Skin of body (tissue), 2 donors: ENCODE results near the gene ENTPD6. TPM values are rescaled to one million over a fixed set of nuclear protein-coding genes. Genes with fewer than 3 reads are reported as not detected.
"Not testable (repeated sequence)": the region's sequence is repeated elsewhere in the genome, so short reads cannot be mapped to it uniquely, and the experiment has no call there.

Experiments used
- DNase-seq: peaks from one replicate; lab custom pipeline; 2025; lab: John Stamatoyannopoulos, UW
- total RNA-seq: library from RNA; depleted of rRNA; stranded (reverse); fragments of >200 nt; gene quantifications from one replicate; pipeline ENCODE4 v1.2.3, GENCODE V29; 2014

Gene ENTPD6
- total RNA-seq, 1 donor from 2014 or later = 20.3 TPM

DNA sequence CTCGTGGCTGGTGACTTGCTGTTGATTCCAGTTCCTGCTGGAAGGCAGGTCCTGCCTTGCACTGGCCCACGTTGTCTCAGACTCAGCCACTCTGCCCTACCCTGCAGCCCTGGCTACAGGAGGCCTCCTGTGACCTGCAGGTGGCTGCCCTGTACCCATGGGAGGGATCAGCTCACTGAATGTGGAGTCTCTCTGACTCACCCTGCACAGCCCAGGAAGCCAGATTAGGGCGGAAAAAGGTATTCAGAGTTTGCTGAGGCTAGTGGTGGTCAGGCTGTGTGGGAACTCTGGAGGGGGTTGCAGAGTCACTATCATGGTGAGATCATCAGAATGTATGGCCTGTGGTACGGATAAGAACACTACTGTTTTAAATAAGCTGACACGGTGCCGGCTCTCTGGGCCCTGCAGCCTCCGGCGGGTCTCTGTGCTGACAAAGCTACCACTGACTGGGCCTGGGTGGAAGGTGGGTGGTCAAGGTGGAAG, 27.7 kb downstream of the ENTPD6 start:
- no peak for DNase-seq

DNA sequence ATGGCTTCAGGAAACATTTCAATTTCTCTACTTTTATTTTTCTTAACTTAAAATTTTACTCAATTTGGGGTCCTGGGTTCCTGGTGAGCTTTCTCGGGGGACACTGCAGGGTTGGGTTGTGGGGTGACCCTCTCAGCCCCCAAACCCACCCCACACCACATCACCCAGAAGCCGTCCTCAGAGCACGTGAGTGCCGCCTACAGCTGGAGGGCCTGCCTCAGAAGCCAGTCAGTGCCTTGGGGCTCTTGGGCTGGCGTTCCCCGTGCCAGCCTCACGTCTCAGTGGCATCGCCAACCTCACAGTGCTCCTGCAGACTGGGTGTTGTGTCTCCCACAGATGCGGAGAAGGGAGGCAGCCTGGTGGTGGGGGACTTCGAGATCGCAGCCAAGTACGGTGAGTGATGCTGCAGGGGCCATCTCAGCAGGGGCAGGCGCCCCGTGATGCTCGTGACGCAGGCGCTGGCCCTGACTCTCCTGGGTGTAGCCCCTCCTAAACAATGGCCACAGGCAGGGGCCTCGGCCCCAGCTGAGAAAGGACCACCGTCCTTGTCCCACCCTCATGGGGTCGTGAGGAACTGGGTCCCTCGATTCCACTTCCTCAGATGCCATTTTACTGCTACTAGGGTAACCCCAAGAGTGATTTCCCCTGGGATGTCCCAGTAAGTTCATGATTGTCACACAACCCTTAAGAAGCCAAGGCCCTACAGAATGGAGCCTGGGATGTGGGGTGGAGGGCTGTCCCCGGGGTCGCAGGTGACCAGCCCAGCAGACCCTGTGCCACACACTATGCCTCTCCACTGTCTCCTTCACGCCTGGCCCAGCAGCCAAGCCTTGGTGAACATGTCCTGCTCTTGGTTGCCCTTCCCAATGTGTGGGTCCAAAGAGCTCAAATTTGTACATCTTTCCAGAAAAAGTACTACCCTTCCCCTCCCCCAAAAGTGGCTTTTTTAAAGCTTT, 28.5 kb downstream of the ENTPD6 start:
- no peak for DNase-seq

DNA sequence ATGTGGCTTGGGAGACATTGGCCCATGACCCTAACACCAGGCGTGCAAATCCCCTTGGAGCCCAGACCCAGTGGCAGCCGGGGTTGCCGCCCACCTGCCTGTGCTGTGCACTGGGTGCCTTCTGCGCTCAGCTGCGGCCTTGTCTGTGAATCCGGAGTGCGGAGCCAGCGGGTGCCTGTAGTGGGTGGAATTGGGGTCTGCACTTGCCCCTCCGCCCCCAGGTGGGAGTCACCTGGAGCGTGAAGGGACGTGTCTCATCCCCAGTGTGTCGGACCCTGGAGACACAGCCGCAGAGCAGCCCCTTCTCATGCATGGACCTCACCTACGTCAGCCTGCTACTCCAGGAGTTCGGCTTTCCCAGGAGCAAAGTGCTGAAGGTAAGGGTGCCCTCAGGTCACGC, 29.4 kb downstream of the ENTPD6 start:
- DNase-seq = no peak

DNA sequence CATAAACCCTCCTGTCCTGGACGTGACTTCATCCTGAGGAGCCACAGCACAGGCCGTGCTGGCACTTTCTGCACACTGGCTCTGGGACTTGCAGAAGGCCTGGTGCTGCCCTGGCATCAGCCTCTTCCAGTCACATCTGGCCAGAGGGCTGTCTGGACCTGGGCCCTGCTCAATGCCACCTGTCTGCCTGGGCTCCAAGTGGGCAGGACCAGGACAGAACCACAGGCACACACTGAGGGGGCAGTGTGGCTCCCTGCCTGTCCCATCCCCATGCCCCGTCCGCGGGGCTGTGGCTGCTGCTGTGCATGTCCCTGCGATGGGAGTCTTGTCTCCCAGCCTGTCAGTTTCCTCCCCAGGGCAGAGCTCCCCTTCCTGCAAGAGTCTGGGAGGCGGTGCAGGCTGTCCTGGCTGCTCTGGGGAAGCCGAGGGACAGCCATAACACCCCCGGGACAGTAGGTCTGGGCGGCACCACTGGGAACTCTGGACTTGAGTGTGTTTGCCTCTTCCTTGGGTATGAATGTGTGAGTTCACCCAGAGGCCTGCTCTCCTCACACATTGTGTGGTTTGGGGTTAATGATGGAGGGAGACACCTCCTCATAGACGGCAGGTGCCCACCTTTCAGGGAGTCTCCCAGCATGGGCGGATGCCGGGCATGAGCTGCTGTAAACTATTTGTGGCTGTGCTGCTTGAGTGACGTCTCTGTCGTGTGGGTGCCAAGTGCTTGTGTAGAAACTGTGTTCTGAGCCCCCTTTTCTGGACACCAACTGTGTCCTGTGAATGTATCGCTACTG, 30.3 kb downstream of the ENTPD6 start:
- DNase-seq = no peak

DNA sequence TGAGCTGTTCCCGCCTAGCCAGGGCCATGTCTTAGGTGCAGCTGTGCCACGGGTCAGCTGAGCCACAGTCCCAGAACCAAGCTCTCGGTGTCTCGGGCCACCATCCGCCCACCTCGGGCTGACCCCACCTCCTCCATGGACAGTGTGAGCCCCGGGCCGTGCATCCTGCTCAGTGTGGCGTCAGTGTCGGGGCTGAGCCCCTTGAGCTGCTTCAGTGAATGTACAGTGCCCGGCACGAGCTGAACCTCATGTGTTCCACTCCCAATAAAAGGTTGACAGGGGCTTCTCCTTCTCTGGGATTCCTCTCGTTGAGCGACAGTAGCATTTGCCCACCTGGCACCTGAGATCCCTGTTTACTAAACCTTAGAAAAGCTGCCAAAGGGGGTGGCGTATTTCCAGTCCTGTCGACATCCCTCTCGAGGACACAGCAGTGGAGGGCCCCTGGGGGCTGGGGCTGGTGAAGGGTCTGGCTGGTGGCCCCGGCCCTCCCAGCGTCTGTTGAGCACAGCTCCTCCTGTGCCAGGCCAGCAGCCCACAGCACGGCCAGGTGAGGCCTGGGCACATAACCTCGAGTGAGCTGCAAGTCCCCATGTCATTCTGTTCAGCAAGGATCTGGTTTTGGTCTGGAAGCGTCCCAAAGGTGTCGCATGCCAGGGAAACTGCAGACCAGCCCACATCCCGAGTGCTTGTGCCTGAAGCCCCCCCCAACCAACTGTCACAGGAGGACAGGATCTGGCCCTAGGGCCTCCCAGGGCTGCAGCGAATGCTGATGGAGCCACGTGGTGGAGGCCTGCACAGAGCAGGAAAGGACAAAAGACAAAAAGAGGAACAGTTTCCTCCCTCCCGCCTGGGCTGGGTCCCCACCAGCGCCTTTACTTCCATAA, 31.2 kb downstream of the ENTPD6 start:
- DNase-seq = no peak

DNA sequence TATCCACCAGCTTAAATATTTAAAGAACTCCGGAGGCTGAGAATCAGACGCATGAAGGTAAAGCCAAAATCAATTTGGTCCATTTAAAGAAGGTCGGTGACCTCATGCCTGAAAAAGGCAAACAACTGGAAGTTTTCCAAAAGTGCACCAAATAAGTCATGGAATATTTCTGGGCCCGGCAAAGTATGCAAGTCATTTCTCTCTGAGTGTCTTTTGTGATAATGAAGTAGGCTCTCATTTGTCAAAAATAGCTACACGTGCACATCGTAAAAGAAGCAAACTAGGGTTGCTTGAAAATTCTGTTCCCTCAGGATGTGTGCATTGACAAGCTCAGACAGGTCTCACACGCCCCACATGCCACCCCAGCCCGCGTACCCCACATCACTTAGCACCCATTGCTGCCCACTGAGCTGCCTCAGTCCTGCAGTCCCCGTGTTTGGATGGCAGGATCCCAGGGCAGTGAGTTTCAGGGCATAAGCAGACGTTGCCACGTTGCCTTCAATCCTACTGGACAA, 31.9 kb downstream of the ENTPD6 start:
- DNase-seq = no peak

DNA sequence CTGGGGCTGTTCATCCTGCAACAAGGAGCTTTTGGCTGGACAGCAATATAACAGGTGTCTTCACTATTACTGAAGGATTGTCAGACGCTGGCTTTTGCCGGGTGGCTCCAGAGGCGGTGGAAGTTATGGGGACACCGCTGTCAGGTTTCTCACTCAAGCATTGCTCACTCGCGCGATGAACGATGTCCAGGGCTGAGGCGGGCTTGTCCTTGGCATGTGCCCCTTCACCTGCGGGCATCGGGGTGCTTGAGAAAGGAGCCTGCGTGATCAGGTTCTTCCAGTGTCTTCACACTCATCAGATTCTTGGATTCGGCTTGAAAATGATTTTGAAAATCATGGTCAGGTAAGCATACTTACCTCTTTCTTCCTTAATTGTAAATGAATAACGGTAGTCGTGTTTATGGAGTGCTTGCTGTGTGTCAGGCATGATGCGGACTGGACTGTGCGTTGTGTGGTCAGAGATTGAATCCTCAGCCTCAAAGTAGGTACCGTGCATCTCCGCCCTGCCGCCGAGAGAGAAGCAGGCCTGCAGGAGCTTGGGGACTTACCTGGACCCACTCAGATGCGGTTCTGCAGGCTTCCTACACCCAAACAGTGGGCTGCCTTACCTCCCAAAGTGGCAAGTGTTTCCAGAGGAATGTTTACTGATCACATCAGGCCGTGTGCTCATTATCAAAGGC, 34.1 kb downstream of the ENTPD6 start:
- DNase-seq = no peak

DNA sequence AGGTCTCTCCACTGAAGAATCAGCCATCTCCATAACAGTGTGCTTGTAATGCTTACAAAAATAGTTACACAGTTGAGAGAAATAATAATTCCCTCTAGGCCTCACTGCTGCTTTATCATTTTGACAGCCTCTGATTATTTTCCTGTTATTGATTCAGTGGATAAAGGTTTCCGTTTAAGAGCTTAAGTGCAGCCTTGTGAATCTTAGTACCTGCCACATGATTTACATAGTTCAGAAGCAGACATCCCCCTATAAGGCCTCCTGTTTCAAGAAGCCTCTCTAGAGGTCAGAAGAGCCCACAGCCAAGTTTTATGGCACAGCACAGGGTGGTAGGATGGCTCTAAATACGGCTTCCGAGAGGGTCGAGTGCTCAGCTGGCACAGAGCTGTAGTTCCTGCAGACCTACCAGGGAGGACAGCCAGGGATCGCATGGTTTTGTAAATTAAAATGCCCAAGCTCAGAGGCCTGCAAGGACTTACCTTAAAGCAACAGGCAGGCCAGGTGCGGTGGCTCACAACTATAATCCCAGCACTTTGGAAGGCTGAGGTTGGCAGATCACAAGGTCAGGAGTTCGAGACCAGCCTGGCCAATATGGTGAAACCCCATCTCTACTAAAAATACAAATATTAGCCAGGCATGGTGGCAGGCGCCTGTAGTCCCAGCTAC, 34.8 kb downstream of the ENTPD6 start:
- DNase-seq = no peak

DNA sequence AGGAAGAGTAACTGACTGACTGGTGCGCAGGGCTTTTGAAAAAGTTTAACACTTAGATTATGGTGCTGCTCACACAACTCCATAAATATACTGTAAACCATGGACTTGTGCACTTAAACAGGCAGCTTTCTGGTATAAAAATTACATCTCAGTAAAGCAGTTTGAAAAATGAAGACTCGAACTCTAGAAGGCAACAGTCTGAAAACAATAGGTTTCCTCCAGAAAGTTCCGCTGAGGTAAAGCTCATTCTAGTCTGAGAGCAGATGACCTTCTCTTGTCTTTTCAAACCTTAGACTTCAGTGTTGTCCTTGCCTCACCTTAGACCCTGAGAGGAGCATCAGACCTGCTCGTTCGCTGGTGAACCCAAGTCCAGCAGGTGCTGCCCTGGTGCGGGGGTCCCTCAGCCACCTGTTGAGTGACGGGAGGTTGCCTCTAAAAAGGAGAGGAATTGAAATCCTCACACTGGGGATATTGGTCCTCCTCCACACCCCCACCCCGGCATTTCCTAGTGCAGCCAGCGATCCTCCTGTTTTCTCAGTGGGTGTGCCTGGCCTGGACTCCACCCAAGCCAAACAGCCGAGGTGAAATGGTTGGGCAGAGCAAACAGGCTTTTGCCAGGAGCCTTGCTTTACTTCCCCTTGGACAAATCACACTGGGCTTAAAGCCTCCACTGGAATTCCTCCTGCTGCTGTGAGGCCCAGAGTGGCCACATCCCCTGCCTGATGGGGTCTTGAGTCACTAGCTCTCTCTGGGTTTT, 37.7 kb downstream of the ENTPD6 start:
- DNase-seq = no peak

DNA sequence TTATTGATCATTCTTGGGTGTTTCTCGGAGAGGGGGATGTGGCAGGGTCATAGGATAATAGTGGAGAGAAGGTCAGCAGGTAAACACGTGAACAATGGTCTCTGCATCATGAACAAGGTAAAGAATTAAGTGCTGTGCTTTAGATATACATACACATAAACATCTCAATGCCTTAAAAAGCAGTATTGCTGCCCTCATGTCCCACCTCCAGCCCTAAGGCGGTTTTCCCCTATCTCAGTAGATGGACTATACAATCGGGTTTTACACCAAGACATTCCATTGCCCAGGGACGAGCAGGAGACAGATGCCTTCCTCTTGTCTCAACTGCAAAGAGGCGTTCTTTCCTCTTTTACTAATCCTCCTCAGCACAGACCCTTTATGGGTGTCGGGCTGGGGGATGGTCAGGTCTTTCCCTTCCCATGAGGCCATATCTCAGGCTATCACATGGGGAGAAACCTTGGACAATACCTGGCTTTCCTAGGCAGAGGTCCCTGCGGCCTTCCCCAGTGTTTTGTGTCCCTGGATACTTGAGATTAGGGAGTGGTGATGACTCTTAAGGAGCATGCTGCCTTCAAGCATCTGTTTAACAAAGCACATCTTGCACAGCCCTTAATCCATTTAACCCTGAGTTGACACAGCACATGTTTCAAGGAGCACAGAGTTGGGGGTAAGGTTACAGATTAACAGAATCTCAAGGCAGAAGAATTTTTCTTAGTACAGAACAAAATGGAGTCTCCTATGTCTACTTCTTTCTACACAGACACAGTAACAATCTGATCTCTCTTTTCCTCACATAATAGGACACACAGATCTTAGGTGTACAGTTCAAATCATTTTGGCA, 38.7 kb downstream of the ENTPD6 start:
- not testable (repeated sequence) for DNase-seq

DNA sequence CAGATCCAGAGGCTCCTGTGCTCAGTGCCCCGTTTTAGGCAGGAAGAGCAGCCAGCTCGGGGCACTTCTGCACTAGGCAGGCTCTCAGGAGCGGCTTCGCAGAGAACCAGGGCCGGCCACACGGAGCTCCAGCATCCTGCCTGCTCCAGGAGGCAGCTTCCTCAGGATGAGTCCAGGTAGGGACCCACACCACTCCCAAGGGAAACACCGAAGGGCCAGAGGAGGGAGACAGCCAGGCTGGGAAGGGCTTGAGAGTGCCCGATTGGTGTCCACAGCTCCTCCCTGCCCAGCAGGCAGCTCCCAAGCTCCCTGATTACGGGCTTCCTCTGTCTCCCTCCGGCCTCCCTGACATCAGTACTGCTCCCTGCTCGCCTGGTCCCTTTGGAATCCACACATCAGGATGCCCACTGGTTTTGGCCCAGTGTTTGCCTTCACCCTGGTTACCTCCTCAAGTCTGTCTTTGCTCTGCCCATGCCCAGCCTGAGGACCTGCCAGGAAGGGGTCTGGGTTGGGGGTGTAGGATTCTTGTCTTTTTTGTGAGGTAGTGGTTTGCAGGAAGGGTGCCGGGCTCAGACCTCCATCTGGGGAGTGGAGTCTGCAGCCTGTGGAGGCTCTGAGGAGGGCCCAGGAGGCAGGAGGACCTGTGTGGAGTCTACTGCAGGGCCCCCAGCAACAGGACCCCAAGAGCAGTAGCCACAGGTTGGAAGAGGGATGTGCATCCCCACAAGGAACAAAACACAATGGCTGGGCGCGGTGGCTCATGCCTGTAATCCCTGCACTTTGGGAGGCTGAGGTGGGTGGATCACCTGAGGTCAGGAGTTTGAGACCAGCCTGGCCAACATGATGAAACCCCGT, 41.2 kb downstream of the ENTPD6 start:
- DNase-seq = no peak

DNA sequence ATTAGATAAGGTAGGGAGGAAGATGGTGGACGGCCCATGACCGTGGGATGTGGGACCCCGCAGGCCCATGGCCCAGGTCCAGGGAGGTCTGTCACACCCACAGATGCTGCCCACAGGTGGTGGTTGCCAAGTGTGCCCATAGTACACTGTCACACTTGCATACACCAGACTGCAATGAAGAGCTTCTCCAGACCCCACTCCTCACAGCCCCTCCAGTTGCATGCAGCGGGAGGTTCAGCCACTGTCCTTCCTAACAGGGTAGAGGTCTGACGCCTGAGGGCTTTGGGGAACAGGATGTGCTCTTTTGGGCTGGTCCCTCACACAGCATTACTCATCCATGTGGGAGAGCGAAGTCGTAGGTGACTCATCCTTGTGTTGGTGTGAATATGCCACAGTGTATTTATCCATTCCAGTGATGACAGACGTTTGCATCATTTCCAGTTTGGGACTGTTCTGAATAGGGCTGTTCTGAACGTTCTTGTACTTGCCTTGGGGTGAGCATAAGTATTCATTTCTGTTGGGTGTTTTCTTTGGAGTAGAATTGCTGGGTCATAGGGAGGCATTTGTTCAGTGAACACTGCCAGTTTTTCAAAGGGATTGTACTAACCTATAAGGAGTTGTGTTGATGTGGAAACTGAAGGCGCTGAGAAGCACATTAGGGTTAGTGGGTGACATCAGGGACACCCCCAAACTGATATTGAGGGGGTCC, 42.3 kb downstream of the ENTPD6 start:
- no peak for DNase-seq

DNA sequence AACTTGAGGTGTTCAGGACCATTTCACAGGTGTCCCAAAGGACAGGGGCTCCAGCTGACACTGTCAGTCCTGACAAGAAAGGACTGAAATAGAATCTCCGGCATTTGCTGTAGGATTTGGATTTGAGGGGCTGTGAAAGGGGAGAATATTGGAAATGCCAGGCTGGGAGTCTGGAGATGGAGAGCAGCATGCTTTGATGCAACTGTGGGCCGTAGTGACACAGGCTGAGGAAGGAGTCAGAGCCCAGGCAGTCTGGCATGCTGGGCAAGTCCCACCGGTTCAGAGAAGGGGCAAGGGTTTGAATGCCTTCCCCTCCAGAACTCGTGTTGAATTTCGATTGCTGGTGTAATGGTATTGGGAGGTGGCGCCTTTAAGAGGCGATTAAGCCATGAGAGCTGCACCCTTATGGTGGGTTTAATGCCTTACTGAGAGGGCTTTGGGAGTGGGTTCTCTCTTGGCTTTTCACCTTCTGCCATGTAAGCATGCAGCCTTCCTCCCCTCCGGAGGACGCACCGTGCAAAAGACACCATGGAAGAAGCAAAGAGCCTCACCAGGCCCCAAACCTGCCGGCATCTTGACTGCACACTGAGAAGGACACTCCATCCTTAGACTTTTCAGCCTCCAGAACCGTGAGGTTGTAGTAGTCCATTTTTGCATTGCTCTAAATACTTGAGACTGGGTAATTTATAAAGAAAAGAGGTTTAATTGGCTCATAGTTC, 43.0 kb downstream of the ENTPD6 start:
- DNase-seq = no peak

DNA sequence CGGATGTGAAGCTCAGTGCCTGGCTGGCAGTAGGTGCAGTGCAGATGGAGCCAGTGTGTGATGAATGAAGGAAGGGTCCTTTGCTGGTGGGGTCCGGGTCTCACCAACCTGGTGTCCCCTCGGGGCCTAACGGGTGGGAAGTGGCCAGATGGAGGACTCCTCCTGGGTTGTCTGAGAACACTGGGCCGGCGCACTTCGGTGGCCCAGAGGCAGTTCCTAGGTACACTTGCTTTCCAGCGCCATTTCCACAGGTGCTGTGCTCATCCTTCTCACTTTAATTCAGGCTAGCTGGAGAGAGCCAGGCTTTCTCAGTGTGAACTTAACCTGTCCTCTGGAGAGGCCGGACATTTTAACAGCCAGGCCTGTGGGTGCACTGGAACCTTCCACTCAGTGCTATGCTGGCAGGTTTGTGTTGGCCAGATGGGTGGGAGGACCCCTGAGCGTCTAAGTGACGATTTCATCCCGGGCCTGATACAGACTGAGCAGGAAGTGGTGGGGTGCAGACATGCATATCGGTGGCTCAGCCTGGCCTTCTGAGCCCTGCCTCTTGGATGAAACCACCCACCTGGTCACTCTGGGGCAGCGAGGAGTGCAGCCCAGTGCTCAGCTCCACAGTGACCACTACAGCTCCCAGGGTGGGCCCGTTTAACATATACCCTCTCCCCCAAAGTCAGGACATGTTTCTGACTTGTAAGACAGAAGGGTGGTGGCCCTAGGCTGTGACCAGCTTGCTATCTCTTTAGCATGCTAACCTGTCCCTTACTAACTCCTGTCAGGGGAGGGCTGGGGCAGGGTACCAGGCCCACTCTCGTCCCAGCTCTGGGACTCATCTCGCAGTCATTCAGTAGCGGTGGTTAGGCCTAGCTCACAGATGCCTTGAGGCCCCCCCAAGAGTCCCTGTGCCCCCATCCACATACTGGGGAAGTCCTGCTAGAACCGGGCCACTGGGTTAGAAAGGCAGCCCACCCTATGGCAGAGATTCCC, 44.2 kb downstream of the ENTPD6 start:
- DNase-seq = no peak
